Esophagus squamous epithelium (tissue), 5 donors: ENCODE data around the gene FERMT2. TPM values are rescaled to one million over a fixed set of nuclear protein-coding genes. Genes with fewer than 3 reads are reported as not detected.

Experiments used
- DNase-seq: peaks from one replicate; lab custom pipeline; 2025; lab: John Stamatoyannopoulos, UW
- H3K27ac ChIP-seq, 4 donors: fragments of 200-600 bp; sonication (generic); one replicate each; pipeline ENCODE4 v1.5.1; 2016 to 2019; ENCODE audit warnings: mild to moderate bottlenecking in 1 of 4
- H3K27me3 ChIP-seq, 4 donors: fragments of 200-600 bp; sonication (generic); 1 replicate in 3 of 4; 2 replicates in 1 of 4; pipeline versions ENCODE4 v1.5.1 to v1.6.0; 2017 to 2021; ENCODE audit warnings: antibody characterized with exemption in 1 of 4
- H3K36me3 ChIP-seq, 3 donors: fragments of 200-600 bp; sonication (generic); one replicate each; pipeline ENCODE4 v1.5.1; 2016 to 2019
- H3K4me1 ChIP-seq, 3 donors: fragments of 200-600 bp; sonication (generic); one replicate each; pipeline ENCODE4 v1.5.1; 2017 to 2019
- H3K4me3 ChIP-seq, 4 donors: fragments of 200-600 bp; sonication (generic); 1 replicate in 3 of 4; 2 replicates in 1 of 4; pipeline ENCODE4 v1.5.1; 2016 to 2019; ENCODE audit warnings: mild to moderate bottlenecking in 2 of 4, moderate library complexity in 1 of 4
- H3K9me3 ChIP-seq, 3 donors: fragments of 200-600 bp; sonication (generic); one replicate each; pipeline ENCODE4 v1.5.1; 2016 to 2019
- POLR2A ChIP-seq, 4 donors: fragments of 450-650 bp; IDR thresholded peaks; one replicate each; pipeline ENCODE4 v1.6.1; 2017; ENCODE audit warnings: antibody characterized with exemption in 4 of 4, mild to moderate bottlenecking in 4 of 4, moderate library complexity in 3 of 4
- WGBS, 2 donors: methylation state at CpG; one replicate each; pipeline ENCODE4 v1.1.5; 2018; 5-methylcytosine and 5-hydroxymethylcytosine counted together
- intact Hi-C: fragments of 100-400 bp; cut with DNase I; formaldehyde crosslinking; loops from one replicate; pipeline ENCODE4 v1.15.0; 2022
- total RNA-seq, 4 donors: library from RNA; depleted of rRNA; stranded (reverse); fragments of >200 nt; gene quantifications; one replicate each; pipeline ENCODE4 v1.1.0, GENCODE V29; 2016
- TF ChIP-seq, protein P1 (sequence below), 6 experiments: fragments of 450-650 bp in 4 of 6; fragments of 200-600 bp in 2 of 6; sonication (generic) in 2 of 6; IDR thresholded peaks; one replicate each; pipeline ENCODE4 v1.5.1; 2016 to 2019; ENCODE audit warnings: antibody characterized with exemption in 6 of 6, mild to moderate bottlenecking in 4 of 6, moderate library complexity in 4 of 6
- donor health status: DM: yes; HTN: yes; CAD: no.

FERMT2 gene
- total RNA-seq, 4 donors from 2014 or later, result 1.7 to 72.1 (median 14.4) TPM

- Histone ChIP-seq H3K4me1 (peaks cover 6 to 20% (median 6%) of the 10 kb centered on the region in 3 donors), H3K27ac (peak overlapping the region in 3 of 4 donors; percentile 6 to 34 (median 8)), H3K4me3 (peak overlapping the region in 1 of 4 donors; percentile 0), H3K36me3 (no peaks in the 10 kb centered on the region), H3K9me3 (no peaks in the 10 kb centered on the region), H3K27me3 (no peaks in the 10 kb centered on the region)
- whole genome bisulfite sequencing, 2 donors, result 29 to 38% methylated on average over 6 of the region's 6 CpGs
- TF ChIP-seq, protein P1, sequence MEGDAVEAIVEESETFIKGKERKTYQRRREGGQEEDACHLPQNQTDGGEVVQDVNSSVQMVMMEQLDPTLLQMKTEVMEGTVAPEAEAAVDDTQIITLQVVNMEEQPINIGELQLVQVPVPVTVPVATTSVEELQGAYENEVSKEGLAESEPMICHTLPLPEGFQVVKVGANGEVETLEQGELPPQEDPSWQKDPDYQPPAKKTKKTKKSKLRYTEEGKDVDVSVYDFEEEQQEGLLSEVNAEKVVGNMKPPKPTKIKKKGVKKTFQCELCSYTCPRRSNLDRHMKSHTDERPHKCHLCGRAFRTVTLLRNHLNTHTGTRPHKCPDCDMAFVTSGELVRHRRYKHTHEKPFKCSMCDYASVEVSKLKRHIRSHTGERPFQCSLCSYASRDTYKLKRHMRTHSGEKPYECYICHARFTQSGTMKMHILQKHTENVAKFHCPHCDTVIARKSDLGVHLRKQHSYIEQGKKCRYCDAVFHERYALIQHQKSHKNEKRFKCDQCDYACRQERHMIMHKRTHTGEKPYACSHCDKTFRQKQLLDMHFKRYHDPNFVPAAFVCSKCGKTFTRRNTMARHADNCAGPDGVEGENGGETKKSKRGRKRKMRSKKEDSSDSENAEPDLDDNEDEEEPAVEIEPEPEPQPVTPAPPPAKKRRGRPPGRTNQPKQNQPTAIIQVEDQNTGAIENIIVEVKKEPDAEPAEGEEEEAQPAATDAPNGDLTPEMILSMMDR (IDR thresholded peaks at IDR 0.05), result no peak
- TF ChIP-seq POLR2A (IDR thresholded peaks at IDR 0.05), result no peak
- intact Hi-C loops, result no loop called here
- DNase-seq, result no peak
Observed at GRCh38 chr14:52844262-52845060, 106.4 kb downstream of the FERMT2 start.

DNA sequence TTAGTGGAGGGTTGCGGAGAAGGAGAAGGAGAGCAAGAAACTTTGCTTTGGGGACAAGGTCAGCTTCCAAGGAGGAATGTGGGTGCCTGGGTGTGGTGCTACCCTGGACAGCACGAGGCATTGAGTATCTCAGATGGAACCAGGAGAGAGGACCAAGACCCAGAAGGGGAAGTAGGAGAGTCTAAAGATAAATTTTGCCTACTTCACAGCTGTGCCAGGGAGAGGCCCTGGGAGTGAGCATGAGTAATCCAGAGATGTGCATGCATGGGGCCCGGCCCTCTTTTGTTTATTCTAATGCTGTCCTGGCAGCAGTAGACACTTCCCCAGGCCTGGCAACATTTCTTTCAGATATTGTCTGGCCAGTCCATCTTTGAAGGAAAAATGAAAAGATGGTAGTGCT, 110.0 kb downstream of the FERMT2 start:
- 36 to 46% methylated on average over 3 of the region's 3 CpGs for WGBS, 2 donors
- H3K27ac ChIP-seq, result no peak overlapping the region
- no peak overlapping the region for H3K4me3 ChIP-seq
- no peaks in the 10 kb centered on the region for H3K9me3 ChIP-seq
- H3K4me1 ChIP-seq, result peaks cover 6 to 22% (median 6%) of the 10 kb centered on the region in 3 donors
- no peaks in the 10 kb centered on the region for H3K36me3 ChIP-seq
- TF ChIP-seq, protein P1 (IDR thresholded peaks at IDR 0.05), result no peak
- no peak for TF ChIP-seq POLR2A (IDR thresholded peaks at IDR 0.05)
- no peaks in the 10 kb centered on the region for H3K27me3 ChIP-seq
- intact Hi-C loops, result no loop called here
- DNase-seq, result no peak

DNA sequence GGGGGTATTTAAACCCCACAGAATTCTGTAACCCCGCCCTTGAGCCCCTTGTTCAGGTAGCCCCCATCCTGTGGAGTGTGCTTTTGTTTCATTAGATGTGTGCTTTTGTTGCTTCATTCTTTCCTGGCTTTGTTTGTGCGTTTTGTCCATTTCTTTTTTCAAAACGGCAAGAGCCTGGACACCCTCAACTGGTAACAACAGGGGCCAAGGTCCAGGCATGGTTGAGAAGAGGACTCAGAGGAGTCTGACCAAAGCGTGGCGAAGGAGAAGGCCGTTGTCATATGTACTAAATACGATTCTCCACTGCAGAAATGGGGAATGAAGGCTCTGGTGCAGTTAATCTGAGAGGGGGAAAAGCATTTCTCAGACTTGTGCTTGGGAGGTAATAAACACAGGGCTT, 113.4 kb downstream of the FERMT2 start:
- Histone ChIP-seq H3K27me3 (no peaks in the 10 kb centered on the region), H3K9me3 (no peaks in the 10 kb centered on the region), H3K4me1 (peaks cover 6 to 19% (median 9%) of the 10 kb centered on the region in 3 donors), H3K27ac (no peak overlapping the region), H3K4me3 (no peak overlapping the region), H3K36me3 (no peaks in the 10 kb centered on the region)
- no peak for TF ChIP-seq POLR2A (IDR thresholded peaks at IDR 0.05)
- TF ChIP-seq, protein P1 (IDR thresholded peaks at IDR 0.05), result no peak
- no peak for DNase-seq
- 75 to 78% methylated on average over 5 to 7 of the region's 7 CpGs for WGBS, 2 donors
- intact Hi-C loops, result no loop called here

DNA sequence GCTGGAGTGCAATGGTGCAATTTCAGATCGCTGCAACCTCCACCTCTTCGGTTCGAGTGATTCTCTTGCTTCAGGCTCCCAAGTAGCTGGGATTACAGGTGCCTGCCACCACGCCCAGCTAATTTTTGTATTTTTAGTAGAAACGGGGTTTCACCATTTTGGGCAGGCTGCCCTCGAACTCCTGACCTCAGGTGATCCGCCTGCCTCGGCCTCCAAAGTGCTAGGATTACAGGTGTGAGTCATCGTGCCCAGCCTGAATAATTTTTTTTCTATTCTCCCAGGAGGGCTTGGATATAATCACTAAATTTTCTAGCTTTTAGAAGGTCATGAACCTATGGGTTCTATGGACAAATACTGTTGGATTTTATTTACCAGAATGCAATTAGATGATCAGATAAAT, 114.8 kb downstream of the FERMT2 start:
- Histone ChIP-seq H3K4me3 (no peak overlapping the region), H3K36me3 (no peaks in the 10 kb centered on the region), H3K27me3 (no peaks in the 10 kb centered on the region), H3K9me3 (no peaks in the 10 kb centered on the region), H3K27ac (no peak overlapping the region), H3K4me1 (peaks cover 3 to 17% (median 9%) of the 10 kb centered on the region in 3 donors)
- intact Hi-C loops, result no loop called here
- 56 to 71% methylated on average over 7 to 9 of the region's 9 CpGs for WGBS, 2 donors
- no peak for DNase-seq
- TF ChIP-seq, protein P1 (IDR thresholded peaks at IDR 0.05), result no peak
- no peak for TF ChIP-seq POLR2A (IDR thresholded peaks at IDR 0.05)

- H3K9me3 ChIP-seq, result no peaks in the 10 kb centered on the region
- WGBS, 2 donors, result 53 to 60% methylated on average over 9 to 11 of the region's 12 CpGs
- no peak for TF ChIP-seq POLR2A (IDR thresholded peaks at IDR 0.05)
- no peaks in the 10 kb centered on the region for H3K36me3 ChIP-seq
- H3K27ac ChIP-seq, result no peak overlapping the region
- intact Hi-C loops, result no loop called here
- H3K4me3 ChIP-seq, result no peak overlapping the region
- H3K27me3 ChIP-seq, result no peaks in the 10 kb centered on the region
- no peak for DNase-seq
- peaks cover 0 to 12% (median 5%) of the 10 kb centered on the region in 3 donors for H3K4me1 ChIP-seq
Observed at GRCh38 chr14:52835122-52835903, 115.5 kb downstream of the FERMT2 start.
